Measurements from ENCODE around the gene SCUBE1. TPM values are rescaled to one million over a fixed set of nuclear protein-coding genes. Genes with fewer than 3 reads are reported as not detected.

SCUBE1 gene
- total RNA-seq, 2 experiments from 2014 or later, result not detected

- intact Hi-C loops (cut with micrococcal nuclease; ENCODE audit: unreplicated experiment), result no loop called here
- H3K27ac ChIP-seq (ENCODE audit: low read depth, low read length, poor library complexity, severe bottlenecking), result no peak overlapping the region
- BruUV-seq (replicated peaks), result no TSS peak
- H3K9me3 ChIP-seq (ENCODE audit: low read length), result no peaks in the 10 kb centered on the region
- ChIA-PET POLR2A (no interaction called here), CTCF (ENCODE audit: unreplicated experiment) (interaction anchor here (0.9 to 1.1 kb wide), 2 partner anchors 19 to 23 kb away, joined by 3 read pairs; no protein-coding TSS in a partner anchor)
- no peak overlapping the region for H3K4me2 ChIP-seq (ENCODE audit: low read length)
- H3K9me2 ChIP-seq (ENCODE audit: insufficient read depth, low read length), result no peaks in the 10 kb centered on the region
- H3K79me2 ChIP-seq (ENCODE audit: insufficient read depth, low read depth, low read length), result no peaks in the 10 kb centered on the region
- H3K4me1 ChIP-seq (ENCODE audit: insufficient read depth, low read length, poor library complexity, severe bottlenecking), result peaks cover 4% of the 10 kb centered on the region
- no peak overlapping the region for H3K4me3 ChIP-seq (ENCODE audit: low read depth, low read length, poor library complexity, severe bottlenecking)
- TF ChIP-seq CTCF (conservative IDR thresholded peaks at IDR 0.05; ENCODE audit: low read length), result no peak
- TF ChIP-seq EZH2phosphoT487 (IDR thresholded peaks at IDR 0.05; ENCODE audit: borderline replicate concordance, low read depth, low read length), result no peak
- DNase-seq (ENCODE audit: low spot score), result no peak
- no peak overlapping the region for H2AFZ ChIP-seq (ENCODE audit: low read length)
- H4K20me1 ChIP-seq (ENCODE audit: insufficient read depth, low read length), result no peaks in the 10 kb centered on the region
- no peaks in the 10 kb centered on the region for H3K36me3 ChIP-seq (ENCODE audit: insufficient read depth, low read length)
These were observed 112.6 kb downstream of the SCUBE1 start for GRCh38 chr22:43230571-43230970.

- no peak for TF ChIP-seq CTCF (conservative IDR thresholded peaks at IDR 0.05; ENCODE audit: low read length)
- TF ChIP-seq EZH2phosphoT487 (IDR thresholded peaks at IDR 0.05; ENCODE audit: borderline replicate concordance, low read depth, low read length), result no peak
- H3K9me3 ChIP-seq (ENCODE audit: low read length), result no peaks in the 10 kb centered on the region
- DNase-seq (ENCODE audit: low spot score), result no peak
- H3K4me1 ChIP-seq (ENCODE audit: insufficient read depth, low read length, poor library complexity, severe bottlenecking), result peaks cover 4% of the 10 kb centered on the region
- no peak overlapping the region for H3K4me3 ChIP-seq (ENCODE audit: low read depth, low read length, poor library complexity, severe bottlenecking)
- H2AFZ ChIP-seq (ENCODE audit: low read length), result no peak overlapping the region
- intact Hi-C loops (cut with micrococcal nuclease; ENCODE audit: unreplicated experiment), result no loop called here
- no TSS peak for BruUV-seq (replicated peaks)
- H3K27ac ChIP-seq (ENCODE audit: low read depth, low read length, poor library complexity, severe bottlenecking), result no peak overlapping the region
- CTCF ChIA-PET (ENCODE audit: unreplicated experiment), result no interaction called here
- H4K20me1 ChIP-seq (ENCODE audit: insufficient read depth, low read length), result no peaks in the 10 kb centered on the region
- H3K4me2 ChIP-seq (ENCODE audit: low read length), result no peak overlapping the region
- POLR2A ChIA-PET, result no interaction called here
- no peaks in the 10 kb centered on the region for H3K36me3 ChIP-seq (ENCODE audit: insufficient read depth, low read length)
- no peaks in the 10 kb centered on the region for H3K79me2 ChIP-seq (ENCODE audit: insufficient read depth, low read depth, low read length)
- no peaks in the 10 kb centered on the region for H3K9me2 ChIP-seq (ENCODE audit: insufficient read depth, low read length)
These were observed 114.3 kb downstream of the SCUBE1 start for GRCh38 chr22:43228863-43229262.

- Histone ChIP-seq H4K20me1 (ENCODE audit: insufficient read depth, low read length) (no peaks in the 10 kb centered on the region), H3K9me2 (ENCODE audit: insufficient read depth, low read length) (no peaks in the 10 kb centered on the region), H3K36me3 (ENCODE audit: insufficient read depth, low read length) (no peaks in the 10 kb centered on the region), H3K27ac (ENCODE audit: low read depth, low read length, poor library complexity, severe bottlenecking) (no peak overlapping the region), H3K4me1 (ENCODE audit: insufficient read depth, low read length, poor library complexity, severe bottlenecking) (peaks cover 4% of the 10 kb centered on the region), H2AFZ (ENCODE audit: low read length) (no peak overlapping the region), H3K79me2 (ENCODE audit: insufficient read depth, low read depth, low read length) (no peaks in the 10 kb centered on the region), H3K4me3 (ENCODE audit: low read depth, low read length, poor library complexity, severe bottlenecking) (no peak overlapping the region), H3K4me2 (ENCODE audit: low read length) (no peak overlapping the region), H3K9me3 (ENCODE audit: low read length) (no peaks in the 10 kb centered on the region)
- CTCF ChIA-PET (ENCODE audit: unreplicated experiment), result no interaction called here
- TF ChIP-seq EZH2phosphoT487 (IDR thresholded peaks at IDR 0.05; ENCODE audit: borderline replicate concordance, low read depth, low read length) (no peak), CTCF (conservative IDR thresholded peaks at IDR 0.05; ENCODE audit: low read length) (peak; percentile 74)
- DNase-seq (ENCODE audit: low spot score), result peak; percentile 36
- BruUV-seq (replicated peaks), result no TSS peak
- POLR2A ChIA-PET, result no interaction called here
- intact Hi-C loops (cut with micrococcal nuclease; ENCODE audit: unreplicated experiment), result no loop called here
These were observed 114.8 kb downstream of the SCUBE1 start for GRCh38 chr22:43228330-43228729.
